Measurements from ENCODE around the gene ZNF365. TPM values are rescaled to one million over a fixed set of nuclear protein-coding genes. Genes with fewer than 3 reads are reported as not detected.

Gene ZNF365
- total and polyA plus RNA-seq, 9 of the 15 experiments (the other 6 are each of a cell fraction or from before 2014, with no cell fraction given), result 0.03 to 0.04 TPM; not detected in 7

GRCh38 chr10:62388328-62388727, 14.2 kb downstream of the ZNF365 start:
- ChIA-PET CTCF (ENCODE audit: low intra/inter-chr PET ratio) (interaction anchor here (0.7 kb wide), 1 partner anchor 563 kb away, joined by 3 read pairs; no protein-coding TSS in a partner anchor), POLR2A (no interaction called here)
- H4K20me1 ChIP-seq (replicated peaks; ENCODE audit: control insufficient read depth, insufficient read depth, low read length), result no peaks in the 10 kb centered on the region
- H3K27ac ChIP-seq (ENCODE audit: extremely low read depth, low read depth, low read length), result no peak overlapping the region
- intact Hi-C loops (cut with micrococcal nuclease) (no loop called here), in situ Hi-C loops (cut with MboI) (no loop called here)
- H3K9ac ChIP-seq (ENCODE audit: insufficient read depth in 1 of 2, low read depth in 2 of 2, low read length in 2 of 2), result no peak overlapping the region
- H3K27me3 ChIP-seq (ENCODE audit: control insufficient read depth in 2 of 2, insufficient read depth in 2 of 2, low read length in 2 of 2), result no peaks in the 10 kb centered on the region
- no peaks in the 10 kb centered on the region for H3K36me3 ChIP-seq (ENCODE audit: control insufficient read depth, insufficient read depth, low read length)
- H3K4me3 ChIP-seq, result no peak overlapping the region
- H3K4me1 ChIP-seq (replicated peaks in 1 of 2; ENCODE audit: control insufficient read depth in 2 of 2, insufficient read depth in 2 of 2, low read length in 2 of 2), result no peaks in the 10 kb centered on the region; a peak in 1 of 5 replicates
- no peaks in the 10 kb centered on the region for H3K9me3 ChIP-seq (replicated peaks; ENCODE audit: control insufficient read depth, insufficient read depth, low read depth, low read length)
- WGBS (ENCODE audit: insufficient coverage, low coverage, missing lambda C conversion rate), result 0% methylated on average over 9 of the region's 9 CpGs
- H2AFZ ChIP-seq (ENCODE audit: low read depth, low read length), result 0 out of 2 replicates have a peak overlapping the region, but pooled peaks have one; percentile 4
- BruUV-seq (replicated peaks), result no TSS peak
- no peaks in the 10 kb centered on the region for H3K9me1 ChIP-seq (ENCODE audit: control insufficient read depth, insufficient read depth, low read length)
- H3K79me2 ChIP-seq (ENCODE audit: control insufficient read depth, insufficient read depth, low read length), result no peaks in the 10 kb centered on the region
- H3K4me2 ChIP-seq (ENCODE audit: insufficient read depth, low read length), result no peak overlapping the region
- no peak for FAIRE-seq
- peak in 2 of 4 experiments; percentile 27 to 35 for DNase-seq (ENCODE audit: extremely low read depth in 1 of 4, low spot score in 3 of 4)
- ATAC-seq, result peak; percentile 69; the same call in 2 of the 3 replicates
- TF ChIP-seq L3MBTL2 (IDR thresholded peaks at IDR 0.05), result peak; percentile 58
- no peak for TF ChIP-seq THRA (IDR thresholded peaks at IDR 0.05)
- no peak for TF ChIP-seq ASH1L (IDR thresholded peaks at IDR 0.05; ENCODE audit: borderline replicate concordance, low read depth, partially characterized antibody)
- no peak for TF ChIP-seq TSC22D4 (tag; IDR thresholded peaks at IDR 0.05)
- no peak for TF ChIP-seq MIER1 (IDR thresholded peaks at IDR 0.05; ENCODE audit: low read depth)
- no peak for TF ChIP-seq ZNF507 (tag; conservative IDR thresholded peaks at IDR 0.05)
- no peak for TF ChIP-seq NCOA4 (IDR thresholded peaks at IDR 0.05; ENCODE audit: partially characterized antibody)
- TF ChIP-seq, protein P1, sequence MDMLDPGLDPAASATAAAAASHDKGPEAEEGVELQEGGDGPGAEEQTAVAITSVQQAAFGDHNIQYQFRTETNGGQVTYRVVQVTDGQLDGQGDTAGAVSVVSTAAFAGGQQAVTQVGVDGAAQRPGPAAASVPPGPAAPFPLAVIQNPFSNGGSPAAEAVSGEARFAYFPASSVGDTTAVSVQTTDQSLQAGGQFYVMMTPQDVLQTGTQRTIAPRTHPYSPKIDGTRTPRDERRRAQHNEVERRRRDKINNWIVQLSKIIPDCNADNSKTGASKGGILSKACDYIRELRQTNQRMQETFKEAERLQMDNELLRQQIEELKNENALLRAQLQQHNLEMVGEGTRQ (CRISPR knock-in tag; IDR thresholded peaks at IDR 0.05), result peak; percentile 39
- TF ChIP-seq, protein P2, sequence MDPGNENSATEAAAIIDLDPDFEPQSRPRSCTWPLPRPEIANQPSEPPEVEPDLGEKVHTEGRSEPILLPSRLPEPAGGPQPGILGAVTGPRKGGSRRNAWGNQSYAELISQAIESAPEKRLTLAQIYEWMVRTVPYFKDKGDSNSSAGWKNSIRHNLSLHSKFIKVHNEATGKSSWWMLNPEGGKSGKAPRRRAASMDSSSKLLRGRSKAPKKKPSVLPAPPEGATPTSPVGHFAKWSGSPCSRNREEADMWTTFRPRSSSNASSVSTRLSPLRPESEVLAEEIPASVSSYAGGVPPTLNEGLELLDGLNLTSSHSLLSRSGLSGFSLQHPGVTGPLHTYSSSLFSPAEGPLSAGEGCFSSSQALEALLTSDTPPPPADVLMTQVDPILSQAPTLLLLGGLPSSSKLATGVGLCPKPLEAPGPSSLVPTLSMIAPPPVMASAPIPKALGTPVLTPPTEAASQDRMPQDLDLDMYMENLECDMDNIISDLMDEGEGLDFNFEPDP (CRISPR knock-in tag; IDR thresholded peaks at IDR 0.05), result no peak
- TF ChIP-seq ZNF717 (CRISPR knock-in tag; IDR thresholded peaks at IDR 0.05), result no peak
- TF ChIP-seq, protein P3, sequence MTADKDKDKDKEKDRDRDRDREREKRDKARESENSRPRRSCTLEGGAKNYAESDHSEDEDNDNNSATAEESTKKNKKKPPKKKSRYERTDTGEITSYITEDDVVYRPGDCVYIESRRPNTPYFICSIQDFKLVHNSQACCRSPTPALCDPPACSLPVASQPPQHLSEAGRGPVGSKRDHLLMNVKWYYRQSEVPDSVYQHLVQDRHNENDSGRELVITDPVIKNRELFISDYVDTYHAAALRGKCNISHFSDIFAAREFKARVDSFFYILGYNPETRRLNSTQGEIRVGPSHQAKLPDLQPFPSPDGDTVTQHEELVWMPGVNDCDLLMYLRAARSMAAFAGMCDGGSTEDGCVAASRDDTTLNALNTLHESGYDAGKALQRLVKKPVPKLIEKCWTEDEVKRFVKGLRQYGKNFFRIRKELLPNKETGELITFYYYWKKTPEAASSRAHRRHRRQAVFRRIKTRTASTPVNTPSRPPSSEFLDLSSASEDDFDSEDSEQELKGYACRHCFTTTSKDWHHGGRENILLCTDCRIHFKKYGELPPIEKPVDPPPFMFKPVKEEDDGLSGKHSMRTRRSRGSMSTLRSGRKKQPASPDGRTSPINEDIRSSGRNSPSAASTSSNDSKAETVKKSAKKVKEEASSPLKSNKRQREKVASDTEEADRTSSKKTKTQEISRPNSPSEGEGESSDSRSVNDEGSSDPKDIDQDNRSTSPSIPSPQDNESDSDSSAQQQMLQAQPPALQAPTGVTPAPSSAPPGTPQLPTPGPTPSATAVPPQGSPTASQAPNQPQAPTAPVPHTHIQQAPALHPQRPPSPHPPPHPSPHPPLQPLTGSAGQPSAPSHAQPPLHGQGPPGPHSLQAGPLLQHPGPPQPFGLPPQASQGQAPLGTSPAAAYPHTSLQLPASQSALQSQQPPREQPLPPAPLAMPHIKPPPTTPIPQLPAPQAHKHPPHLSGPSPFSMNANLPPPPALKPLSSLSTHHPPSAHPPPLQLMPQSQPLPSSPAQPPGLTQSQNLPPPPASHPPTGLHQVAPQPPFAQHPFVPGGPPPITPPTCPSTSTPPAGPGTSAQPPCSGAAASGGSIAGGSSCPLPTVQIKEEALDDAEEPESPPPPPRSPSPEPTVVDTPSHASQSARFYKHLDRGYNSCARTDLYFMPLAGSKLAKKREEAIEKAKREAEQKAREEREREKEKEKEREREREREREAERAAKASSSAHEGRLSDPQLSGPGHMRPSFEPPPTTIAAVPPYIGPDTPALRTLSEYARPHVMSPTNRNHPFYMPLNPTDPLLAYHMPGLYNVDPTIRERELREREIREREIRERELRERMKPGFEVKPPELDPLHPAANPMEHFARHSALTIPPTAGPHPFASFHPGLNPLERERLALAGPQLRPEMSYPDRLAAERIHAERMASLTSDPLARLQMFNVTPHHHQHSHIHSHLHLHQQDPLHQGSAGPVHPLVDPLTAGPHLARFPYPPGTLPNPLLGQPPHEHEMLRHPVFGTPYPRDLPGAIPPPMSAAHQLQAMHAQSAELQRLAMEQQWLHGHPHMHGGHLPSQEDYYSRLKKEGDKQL (CRISPR knock-in tag; IDR thresholded peaks at IDR 0.05; ENCODE audit: borderline replicate concordance), result no peak
